Endothelial cell of umbilical vein (primary cell): ENCODE results near the gene FOXD4L1. TPM values are rescaled to one million over a fixed set of nuclear protein-coding genes. Genes with fewer than 3 reads are reported as not detected.
"Not testable (repeated sequence)": the region's sequence is repeated elsewhere in the genome, so short reads cannot be mapped to it uniquely, and the experiment has no call there.

Source experiments
- BruUV-seq: library from RNA; stranded (reverse); fragments of 400-500 nt; replicated peaks from 2 replicates; lab custom pipeline; 2021; lab: Mats Ljungman, UMichigan
- CTCF ChIA-PET: fragments of 300-600, 350-600 bp; sonication (Branson Sonifier 250); formaldehyde crosslinking; loops from one replicate; lab custom pipeline; 2021; ENCODE audit warnings: antibody characterized with exemption, inconsistent platforms; lab: Charles Lee
- POLR2A ChIA-PET: fragments of 300-600, 350-600 bp; sonication (Branson Sonifier 250); formaldehyde crosslinking; loops from one replicate; lab custom pipeline; 2021; ENCODE audit warnings: antibody characterized with exemption, inconsistent platforms; lab: Charles Lee
- DNase-seq: peaks from one replicate; pipeline ENCODE4 v3.0.0-alpha.2; 2011; ENCODE audit warnings: low read depth, low spot score
- FAIRE-seq: peaks from 2 replicates; lab custom pipeline; 2011; peaks lifted over from hg19 to GRCh38; lab: Jason Lieb, UNC
- H2AFZ ChIP-seq: 2 replicates; pipeline ENCODE4 v1.6.0; 2012; ENCODE audit warnings: low read depth, low read length, control low read depth, inconsistent platforms
- H3K27ac ChIP-seq: 2 replicates; pipeline ENCODE4 v1.5.1; 2011; ENCODE audit warnings: low read depth, mild to moderate bottlenecking, control low read depth, low read length, moderate library complexity; ENCODE audit not compliant: insufficient read depth
- H3K27me3 ChIP-seq, 2 experiments: 2 replicates each; pipeline versions ENCODE4 v1.6.0 to v1.6.1; 2011; ENCODE audit warnings: low read length in 2 of 2, mixed read lengths in 1 of 2; ENCODE audit not compliant: control insufficient read depth in 2 of 2, insufficient read depth in 2 of 2
- H3K36me3 ChIP-seq, 2 experiments: 2 replicates in 1 of 2; 3 replicates in 1 of 2; pipeline ENCODE4 v1.5.1; 2011; ENCODE audit warnings: low read length in 2 of 2, mild to moderate bottlenecking in 1 of 2, moderate library complexity in 1 of 2; ENCODE audit not compliant: control insufficient read depth in 2 of 2, insufficient read depth in 2 of 2; ENCODE audit errors: extremely low read depth in 1 of 2
- H3K4me1 ChIP-seq: 3 replicates; pipeline ENCODE4 v1.5.1; 2011; ENCODE audit warnings: mild to moderate bottlenecking, low read length; ENCODE audit not compliant: control insufficient read depth, insufficient read depth; ENCODE audit errors: extremely low read depth
- H3K4me2 ChIP-seq: 2 replicates; pipeline ENCODE4 v1.6.1; 2011; ENCODE audit warnings: low read length, control low read depth, mixed read lengths; ENCODE audit not compliant: insufficient read depth
- H3K4me3 ChIP-seq, 3 experiments: fragments of 200-600 bp in 1 of 3; sonication (generic), shearing (Covaris generic) in 1 of 3; replicated peaks in 1 of 3; 2 replicates each; pipeline ENCODE4 v1.5.1; 2011 to 2016; ENCODE audit warnings: control low read depth in 3 of 3, low read length in 3 of 3, mild to moderate bottlenecking in 2 of 3, inconsistent platforms in 1 of 3, low read depth in 1 of 3, moderate library complexity in 1 of 3; ENCODE audit not compliant: insufficient read depth in 1 of 3
- H3K79me2 ChIP-seq: 2 replicates; pipeline ENCODE4 v1.6.0; 2012; ENCODE audit warnings: low read length, inconsistent platforms; ENCODE audit not compliant: control insufficient read depth, insufficient read depth
- H3K9ac ChIP-seq: replicated peaks from 2 replicates; pipeline ENCODE3; 2011; ENCODE audit warnings: low read length, control low read depth; ENCODE audit not compliant: insufficient read depth; ENCODE audit errors: extremely low read depth
- H3K9me1 ChIP-seq: replicated peaks from 3 replicates; pipeline ENCODE4 v1.6.0; 2011; ENCODE audit warnings: mild to moderate bottlenecking, low read length; ENCODE audit not compliant: control insufficient read depth, insufficient read depth; ENCODE audit errors: extremely low read depth
- H3K9me3 ChIP-seq: replicated peaks from 2 replicates; pipeline ENCODE4 v1.5.1; 2012; ENCODE audit warnings: low read length, inconsistent platforms; ENCODE audit not compliant: control insufficient read depth, insufficient read depth
- H4K20me1 ChIP-seq: replicated peaks from 2 replicates; pipeline ENCODE3; 2011; ENCODE audit warnings: mild to moderate bottlenecking, low read length; ENCODE audit not compliant: control insufficient read depth, insufficient read depth; ENCODE audit errors: extremely low read depth
- dilution Hi-C: fragments of 300-500 bp; cut with MboI; formaldehyde crosslinking; loops from one replicate; pipeline ENCODE4 v1.15.0; 2019; ENCODE audit warnings: low sequenced_read_pairs; ENCODE audit not compliant: extremely low pct_ligation_motif_present
- intact Hi-C: fragments of 100-400 bp; cut with micrococcal nuclease; formaldehyde crosslinking; loops from one replicate; pipeline ENCODE4 v1.10.0; 2022
- polyA plus RNA-seq, 4 experiments: library from polyadenylated mRNA; depleted of rRNA in 3 of 4; stranded (reverse) in 3 of 4; unstranded in 1 of 4; fragments of >200 nt; gene quantifications; 2 replicates each; pipeline versions ENCODE4 v1.2.1 to v1.2.3, GENCODE V29; 2011 to 2012; ENCODE audit warnings: missing spikeins in 1 of 4
- total RNA-seq: library from RNA; stranded (reverse); gene quantifications from 2 replicates; pipeline ENCODE4 v1.2.3, GENCODE V29; 2021

Gene FOXD4L1
- total and polyA plus RNA-seq, 2 donors (not counting 3 experiments of a cell fraction or from before 2014, with no cell fraction given), result 0.04 TPM; not detected in 1

DNA sequence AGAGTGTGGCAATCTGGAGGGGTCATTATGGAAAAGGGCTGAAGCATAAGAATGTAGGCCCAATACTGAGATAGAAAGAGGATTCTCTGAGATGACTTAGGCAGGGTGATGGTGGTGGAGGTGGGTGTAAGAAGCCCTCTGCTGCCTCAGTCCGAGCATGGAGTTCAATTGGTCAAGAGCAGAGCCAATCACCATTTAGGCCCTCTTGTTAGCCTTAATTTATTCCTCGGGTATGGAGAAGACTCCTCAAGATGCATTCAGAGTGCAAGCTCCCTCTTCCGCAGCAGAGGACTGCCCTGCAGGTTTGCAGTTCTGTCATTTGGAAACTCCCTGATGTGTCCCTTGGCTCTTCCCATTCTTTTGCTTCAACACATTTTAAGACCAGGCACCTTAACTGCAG lies 17.5 kb downstream of the FOXD4L1 start:
- intact Hi-C loops, H3K27me3 ChIP-seq, H3K9me3 ChIP-seq, H3K4me2 ChIP-seq, DNase-seq, H3K36me3 ChIP-seq, H3K4me3 ChIP-seq, H2AFZ ChIP-seq, H3K79me2 ChIP-seq, H3K9ac ChIP-seq, H3K4me1 ChIP-seq, H4K20me1 ChIP-seq, H3K27ac ChIP-seq, dilution Hi-C loops, FAIRE-seq, BruUV-seq, CTCF ChIA-PET, H3K9me1 ChIP-seq, POLR2A ChIA-PET: not testable (repeated sequence)

DNA sequence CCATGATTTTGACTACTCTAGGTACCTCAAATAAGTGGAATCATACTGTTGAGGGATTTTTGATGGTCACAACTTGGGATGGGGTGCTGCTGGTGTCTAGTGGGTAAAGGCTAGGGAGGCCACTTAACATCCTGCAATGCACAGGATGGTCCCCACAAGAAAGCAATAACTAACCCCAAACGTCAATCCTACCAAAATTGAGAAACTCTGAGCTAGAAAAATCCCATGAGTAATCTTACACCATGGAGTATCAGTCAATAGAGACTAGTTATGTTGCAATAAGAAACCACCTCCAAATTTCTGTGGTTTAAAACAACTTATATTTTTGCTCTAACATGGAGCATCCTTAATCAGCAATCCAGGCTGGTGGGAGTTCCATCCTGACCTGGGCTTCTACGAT lies 18.6 kb downstream of the FOXD4L1 start:
- H2AFZ ChIP-seq, H3K36me3 ChIP-seq, H3K27me3 ChIP-seq, intact Hi-C loops, CTCF ChIA-PET, H3K9me3 ChIP-seq, H3K4me1 ChIP-seq, H3K9me1 ChIP-seq, POLR2A ChIA-PET, dilution Hi-C loops, H4K20me1 ChIP-seq, H3K4me3 ChIP-seq, FAIRE-seq, BruUV-seq, H3K79me2 ChIP-seq, H3K4me2 ChIP-seq, H3K27ac ChIP-seq, DNase-seq, H3K9ac ChIP-seq: not testable (repeated sequence)

DNA sequence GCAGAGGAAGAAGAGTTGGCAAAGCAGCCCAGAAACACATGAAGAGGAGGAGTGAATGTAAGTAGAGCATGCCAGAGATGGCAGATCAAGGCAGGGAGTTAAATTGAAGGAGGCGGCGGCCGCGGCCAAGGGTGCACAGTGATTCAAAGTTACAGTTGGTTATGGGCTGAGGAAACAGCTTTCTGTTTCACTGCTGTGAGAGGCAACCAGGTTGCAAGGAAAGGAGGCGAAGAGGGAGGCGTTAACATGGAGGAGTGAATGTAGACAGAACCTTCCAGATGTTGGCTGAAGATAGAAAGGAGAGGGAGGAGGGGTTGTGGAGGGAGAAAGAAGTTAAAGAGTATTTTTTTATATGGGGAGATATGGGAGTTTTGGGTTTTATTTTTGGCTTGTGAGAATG lies 22.4 kb downstream of the FOXD4L1 start:
- H3K4me2 ChIP-seq, dilution Hi-C loops, CTCF ChIA-PET, BruUV-seq, H2AFZ ChIP-seq, H3K9me3 ChIP-seq, H3K4me3 ChIP-seq, H3K27ac ChIP-seq, H3K9me1 ChIP-seq, POLR2A ChIA-PET, FAIRE-seq, H3K79me2 ChIP-seq, H3K36me3 ChIP-seq, intact Hi-C loops, H3K9ac ChIP-seq, H4K20me1 ChIP-seq, H3K27me3 ChIP-seq, DNase-seq, H3K4me1 ChIP-seq: not testable (repeated sequence)

DNA sequence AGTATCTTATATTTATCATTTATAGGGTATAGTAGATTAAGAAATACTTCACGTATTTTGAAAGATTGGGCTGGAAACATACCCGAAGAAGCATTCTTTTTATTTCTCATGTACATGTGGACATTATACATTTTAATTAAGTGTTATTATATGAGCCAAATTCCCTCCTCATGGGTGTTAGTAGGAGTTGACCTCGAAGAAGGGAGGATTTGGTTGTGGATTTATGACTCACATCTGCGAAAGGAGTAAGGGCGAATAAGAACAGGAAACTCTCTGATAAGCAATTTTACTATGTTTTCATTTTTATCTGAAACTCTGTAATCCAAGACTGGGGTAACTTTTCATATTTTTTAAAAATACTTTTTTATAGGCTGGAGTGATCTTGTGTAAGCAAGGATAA lies 23.0 kb downstream of the FOXD4L1 start:
- DNase-seq, H3K27me3 ChIP-seq, intact Hi-C loops, H3K9me1 ChIP-seq, H3K4me1 ChIP-seq, H4K20me1 ChIP-seq, H2AFZ ChIP-seq, H3K9ac ChIP-seq, FAIRE-seq, H3K79me2 ChIP-seq, H3K27ac ChIP-seq, dilution Hi-C loops, H3K4me3 ChIP-seq, H3K9me3 ChIP-seq, H3K36me3 ChIP-seq, CTCF ChIA-PET, BruUV-seq, POLR2A ChIA-PET, H3K4me2 ChIP-seq: not testable (repeated sequence)
